Activated CD8-positive, alpha-beta memory T cell treated with anti-CD3 and anti-CD28 coated beads, Interleukin-2, amount 50 U/mL, for 24 hours (primary cell): ENCODE measurements around the gene FBLN1.
"Not testable (repeated sequence)": the region's sequence is repeated elsewhere in the genome, so short reads cannot be mapped to it uniquely, and the experiment has no call there.

ENCODE experiments used
- DNase-seq: peaks from one replicate; pipeline ENCODE4 v3.0.0-alpha.2; 2020; ENCODE audit errors: extremely low read depth

FBLN1 gene

GRCh38 chr22:45502215-45503049 is at the start of gene FBLN1:
TSS of gene FBLN1 (plus strand) at chr22:45502883. CDS start at chr22:45502986, 103 bp downstream.
- DNase-seq, result no peak

- no peak for DNase-seq
Observed at GRCh38 chr22:45453764-45454163, 48.9 kb upstream of the FBLN1 start.

GRCh38 chr22:45454275-45454674 is 48.4 kb upstream of the FBLN1 start:
- no peak for DNase-seq

GRCh38 chr22:45455212-45455611 is 47.5 kb upstream of the FBLN1 start:
- no peak for DNase-seq

DNA sequence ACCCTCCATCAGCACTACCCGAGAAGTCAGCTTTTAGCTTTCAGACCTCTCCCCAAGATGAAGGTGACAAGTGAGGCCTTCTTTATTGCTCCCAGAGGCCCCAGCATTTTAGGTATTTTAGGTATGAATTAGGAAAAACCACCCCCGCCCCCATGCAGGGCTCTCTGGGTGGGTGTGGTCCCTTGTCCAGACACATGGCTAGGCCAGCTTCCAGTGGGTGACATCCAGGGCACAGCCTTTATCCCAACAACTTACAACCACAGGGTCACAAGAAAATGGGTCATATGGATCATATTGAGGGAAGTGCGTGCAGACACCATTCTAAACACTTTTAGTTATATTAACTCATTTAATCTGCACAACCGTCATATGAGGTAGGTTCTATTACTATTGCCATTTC is 47.1 kb upstream of the FBLN1 start:
- no peak for DNase-seq

DNA sequence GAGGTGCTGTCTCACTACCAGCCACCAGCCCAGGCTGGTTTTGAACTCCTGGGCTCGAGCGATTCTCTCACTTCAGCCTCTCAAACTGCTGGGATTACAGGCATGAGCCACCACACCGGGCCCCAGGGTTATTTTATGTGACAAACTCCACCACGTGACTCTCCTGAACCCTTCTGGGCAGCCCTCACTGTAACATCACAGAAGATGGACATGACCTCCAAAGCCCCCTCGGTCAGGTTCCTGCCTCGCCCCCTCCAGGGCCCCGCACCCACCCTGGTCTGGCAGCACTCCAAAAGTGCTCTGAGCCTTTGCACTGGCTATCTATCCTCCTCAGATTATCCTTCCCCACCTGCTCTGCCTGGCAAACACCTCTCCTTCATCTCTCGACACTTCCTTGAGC is 45.9 kb upstream of the FBLN1 start:
- no peak for DNase-seq

DNA sequence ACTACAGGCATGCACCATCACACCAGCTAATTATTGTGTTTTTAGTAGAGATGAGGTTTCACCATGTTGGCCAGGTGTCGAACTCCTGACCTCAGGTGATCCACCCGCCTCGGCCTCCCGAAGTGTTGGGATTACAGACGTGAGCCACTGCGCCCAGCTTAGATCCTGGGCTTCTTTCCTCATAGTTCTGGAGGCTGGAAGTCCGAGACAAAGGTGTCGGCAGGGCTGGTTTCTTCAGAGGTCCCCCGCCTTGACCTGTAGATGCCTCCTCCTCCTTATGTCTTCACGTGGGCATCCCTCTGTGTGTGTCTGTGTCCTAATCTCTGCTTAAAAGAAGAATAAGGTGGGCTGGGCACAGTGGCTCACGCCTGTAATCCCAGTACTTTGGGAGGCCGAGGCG is 44.2 kb upstream of the FBLN1 start:
- no peak for DNase-seq

DNA sequence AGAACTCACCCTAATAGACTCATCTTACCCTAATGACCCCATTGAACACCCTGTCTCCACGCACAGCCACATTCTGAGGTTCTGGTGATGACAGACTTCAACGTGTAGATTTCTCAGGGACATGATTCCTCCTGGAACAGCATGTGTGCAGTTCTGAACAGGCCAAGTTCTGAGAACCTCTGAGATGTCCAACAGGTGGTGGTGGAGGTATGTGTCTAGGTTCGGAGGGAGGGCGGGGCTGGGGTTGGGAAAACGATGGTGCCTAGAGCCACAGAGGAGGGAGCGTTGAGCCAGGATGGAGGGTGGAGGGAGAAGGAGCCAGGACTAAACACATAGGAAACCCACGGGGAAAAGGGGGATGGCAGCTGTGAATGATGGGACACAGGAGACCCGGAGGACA is 43.4 kb upstream of the FBLN1 start:
- DNase-seq, result no peak

DNA sequence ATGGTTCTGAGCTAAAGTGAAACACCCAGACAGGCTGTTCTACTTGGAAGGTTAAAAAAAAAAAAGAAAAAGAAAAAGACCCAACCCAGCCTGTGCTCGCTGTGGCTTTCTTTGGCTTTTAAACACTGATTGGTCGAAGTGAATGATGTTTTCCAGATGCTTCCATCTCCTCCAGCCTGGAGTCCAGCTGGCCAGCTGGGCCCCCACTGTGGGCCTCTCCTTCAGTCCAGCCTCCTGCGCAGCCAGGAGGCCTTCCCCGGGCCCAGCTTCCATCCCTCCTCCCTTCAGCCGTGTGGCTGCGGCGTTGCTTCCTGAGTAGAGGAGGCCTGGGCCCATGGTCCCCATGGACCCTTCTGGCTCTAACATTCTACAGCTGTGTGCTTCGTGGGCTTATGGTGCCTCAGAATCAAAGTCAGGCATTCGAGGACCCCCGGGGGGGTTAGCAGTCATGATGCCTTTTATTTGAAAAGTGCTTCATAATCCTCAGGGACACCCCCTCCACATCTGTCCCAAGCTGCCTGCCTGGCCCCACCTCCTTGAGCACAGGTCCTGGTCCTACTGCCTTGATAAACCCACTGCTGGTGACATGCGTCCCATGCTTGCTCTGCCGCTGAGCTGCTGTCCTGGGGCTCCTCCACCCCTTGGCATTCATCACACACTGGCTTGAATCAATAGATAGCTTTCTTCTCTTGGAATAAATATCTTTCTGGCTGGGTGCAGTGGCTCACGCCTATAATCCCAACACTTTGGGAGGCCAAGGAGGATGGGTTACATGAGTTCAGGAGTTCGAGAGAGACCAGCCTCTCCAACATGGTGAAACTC is 42.2 kb upstream of the FBLN1 start:
- DNase-seq, result no peak

- no peak for DNase-seq
Observed at GRCh38 chr22:45462034-45462655, 40.5 kb upstream of the FBLN1 start.

GRCh38 chr22:45463691-45464090 is 39.0 kb upstream of the FBLN1 start:
- DNase-seq, result not testable (repeated sequence)

- no peak for DNase-seq
Observed at GRCh38 chr22:45465633-45466032, 37.0 kb upstream of the FBLN1 start.

- no peak for DNase-seq
Observed at GRCh38 chr22:45468872-45469271, 33.8 kb upstream of the FBLN1 start.

DNA sequence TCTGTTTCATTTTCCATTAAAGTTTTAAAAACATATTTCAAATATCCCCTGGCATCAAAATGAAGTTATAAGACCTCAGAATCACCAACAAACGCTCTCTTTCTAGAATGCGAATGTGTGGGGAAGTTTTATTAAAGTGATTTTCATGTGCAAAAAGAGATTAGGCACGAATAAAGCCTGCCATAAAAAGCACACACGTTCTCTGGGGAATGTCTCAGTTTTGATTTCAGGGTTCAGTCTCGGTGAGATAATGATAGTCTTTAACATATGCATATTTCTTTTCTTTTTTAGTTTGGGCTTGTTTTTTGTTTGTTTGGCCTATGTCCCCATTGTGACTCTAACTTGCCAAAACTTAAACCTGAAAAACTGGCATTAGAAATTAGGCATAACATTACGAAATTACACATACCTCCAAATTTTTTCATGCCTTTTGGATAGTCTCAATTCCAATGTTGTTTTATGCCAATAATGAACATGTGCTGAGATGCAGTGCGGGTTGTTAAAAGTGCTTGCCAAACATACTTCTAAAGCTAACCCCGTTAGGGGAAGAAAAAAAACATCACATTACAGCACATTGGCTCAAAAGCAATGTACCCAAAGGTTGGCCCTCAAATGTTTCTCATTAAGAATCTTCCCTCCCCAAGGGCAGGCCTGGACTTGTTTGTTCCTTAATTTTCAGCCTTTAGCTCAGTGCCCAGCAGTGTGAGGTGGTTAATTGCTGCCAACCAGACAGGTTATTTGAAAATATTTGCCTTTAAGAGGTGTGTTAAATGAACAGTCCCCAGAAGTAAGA is 33.2 kb upstream of the FBLN1 start:
- DNase-seq, result no peak

DNA sequence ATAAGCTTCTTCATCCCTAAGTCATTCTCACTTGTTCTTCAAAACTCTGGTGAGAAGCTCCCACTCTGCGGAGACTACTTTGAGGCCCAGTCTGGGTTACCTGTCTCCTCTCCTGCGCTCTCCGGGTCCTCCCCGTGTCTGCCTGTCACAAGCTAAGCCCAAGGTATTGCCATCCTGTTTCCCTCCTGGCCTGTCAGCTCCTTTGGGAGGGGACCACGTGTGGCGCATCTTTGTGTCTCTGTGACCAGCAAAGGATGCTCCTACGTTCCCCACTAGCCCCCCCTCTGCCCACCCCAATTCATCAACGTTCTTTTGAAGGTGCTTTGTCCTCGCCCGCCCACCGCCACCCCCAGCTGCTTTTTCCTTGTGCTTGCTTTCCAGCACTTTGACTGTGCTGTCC is 31.8 kb upstream of the FBLN1 start:
- no peak for DNase-seq

DNA sequence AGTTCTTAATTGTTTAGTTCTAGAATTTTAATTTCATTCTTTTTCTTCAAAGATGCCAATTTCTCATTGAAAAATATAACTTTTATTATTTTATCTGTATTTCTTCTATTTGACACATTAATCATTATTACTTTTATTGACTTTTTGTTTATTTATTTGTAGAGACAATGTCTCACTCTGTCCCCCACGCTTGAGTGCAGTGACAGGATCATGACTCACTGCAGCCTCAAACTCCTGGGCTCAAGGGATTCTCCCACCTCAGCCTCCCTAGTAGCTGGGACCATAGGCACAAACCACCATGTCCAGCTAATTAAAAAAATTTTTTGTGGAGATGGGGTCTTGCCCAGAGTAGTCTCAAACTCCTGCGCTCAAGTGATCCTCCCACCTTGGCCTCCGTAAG is 30.3 kb upstream of the FBLN1 start:
- DNase-seq, result no peak

- no peak for DNase-seq
Observed at GRCh38 chr22:45473626-45474237, 29.0 kb upstream of the FBLN1 start.

DNA sequence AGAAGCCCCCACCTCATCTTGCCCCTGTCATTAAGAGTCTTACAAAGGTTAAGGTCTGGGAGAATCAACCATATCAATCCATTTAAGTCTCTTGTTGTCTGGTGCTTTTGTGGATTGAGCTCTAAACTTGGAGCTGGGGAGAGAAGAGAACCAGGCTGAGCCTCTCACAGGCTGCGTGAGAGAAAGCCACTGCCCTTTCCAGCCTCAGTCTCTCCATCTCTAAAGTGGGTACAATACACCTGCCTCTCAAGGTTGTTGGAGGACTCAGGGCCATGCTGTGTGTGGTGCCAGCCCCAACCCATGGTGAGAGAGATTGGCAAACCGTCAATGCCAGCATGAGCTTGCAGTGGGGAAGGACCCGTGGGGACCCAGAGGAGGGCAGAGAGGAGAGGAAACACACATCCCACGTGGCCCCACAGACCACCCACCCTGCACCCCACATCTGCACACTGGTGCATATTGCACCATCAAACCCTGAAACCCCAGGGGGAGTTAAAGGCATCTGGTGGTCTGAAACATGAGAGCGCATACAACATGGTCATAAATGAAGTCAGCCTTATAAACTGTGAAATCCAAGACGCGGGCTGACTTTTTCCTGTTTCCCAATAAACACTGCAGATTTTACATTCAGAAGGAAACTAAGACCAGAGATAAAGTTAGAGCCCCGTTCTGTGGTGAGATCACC is 27.5 kb upstream of the FBLN1 start:
- DNase-seq, result no peak

DNA sequence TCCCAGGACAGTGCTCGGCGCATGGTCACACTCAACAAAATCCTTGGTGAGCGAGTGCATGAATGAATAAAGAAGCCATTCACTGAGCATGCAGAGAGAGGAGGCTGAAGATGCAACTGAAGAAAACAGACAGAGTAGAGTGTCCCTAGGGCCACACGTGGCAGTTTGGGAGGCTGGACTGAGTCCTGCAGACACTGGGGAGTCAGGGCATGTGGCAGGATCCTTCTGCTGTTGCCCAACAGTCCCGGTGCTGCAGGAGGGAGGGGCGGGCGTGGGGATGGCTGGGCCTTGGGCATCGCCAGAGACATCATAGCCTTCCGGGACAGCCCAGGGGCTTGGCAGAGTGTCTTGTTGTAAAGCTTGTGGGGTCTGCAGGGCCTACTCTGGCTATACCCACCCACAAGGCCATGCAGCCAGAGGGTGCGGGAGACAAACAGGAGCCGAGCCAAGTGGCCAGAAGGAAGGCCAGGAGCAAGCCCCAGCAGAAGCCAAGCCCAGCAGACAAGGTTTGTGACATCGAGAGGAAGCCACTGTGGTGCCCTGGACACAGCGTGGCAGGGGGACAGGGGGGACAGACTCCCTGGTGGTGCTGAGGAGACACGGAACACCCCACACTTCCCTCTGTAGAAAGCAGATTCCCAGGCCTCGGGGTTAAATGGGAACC is 26.7 kb upstream of the FBLN1 start:
- no peak for DNase-seq

- DNase-seq, result no peak
Observed at GRCh38 chr22:45476814-45477213, 25.9 kb upstream of the FBLN1 start.
